Measurements from ENCODE around the gene MAP2K5.

DNA sequence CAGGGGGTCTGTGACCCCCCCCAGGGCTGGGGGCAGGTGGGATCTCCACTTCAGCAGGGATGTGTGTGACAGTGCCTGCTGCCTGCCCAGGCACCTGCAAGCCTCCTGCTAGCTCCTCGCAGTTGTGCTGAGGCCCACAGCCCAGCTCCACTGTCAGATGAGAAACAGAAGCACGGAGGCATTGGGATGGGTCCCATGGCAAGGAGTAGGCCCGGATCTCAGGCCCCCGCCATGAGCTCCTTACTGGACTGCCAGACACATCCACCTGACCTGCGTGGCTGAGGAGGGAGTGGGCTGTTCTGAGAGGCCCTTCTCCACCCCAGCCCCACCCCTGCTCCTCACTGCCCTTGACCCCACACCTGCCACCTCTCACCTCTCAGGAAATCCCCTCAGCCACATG is 264.6 kb downstream of the MAP2K5 start:
- TF ChIP-seq, protein P1, sequence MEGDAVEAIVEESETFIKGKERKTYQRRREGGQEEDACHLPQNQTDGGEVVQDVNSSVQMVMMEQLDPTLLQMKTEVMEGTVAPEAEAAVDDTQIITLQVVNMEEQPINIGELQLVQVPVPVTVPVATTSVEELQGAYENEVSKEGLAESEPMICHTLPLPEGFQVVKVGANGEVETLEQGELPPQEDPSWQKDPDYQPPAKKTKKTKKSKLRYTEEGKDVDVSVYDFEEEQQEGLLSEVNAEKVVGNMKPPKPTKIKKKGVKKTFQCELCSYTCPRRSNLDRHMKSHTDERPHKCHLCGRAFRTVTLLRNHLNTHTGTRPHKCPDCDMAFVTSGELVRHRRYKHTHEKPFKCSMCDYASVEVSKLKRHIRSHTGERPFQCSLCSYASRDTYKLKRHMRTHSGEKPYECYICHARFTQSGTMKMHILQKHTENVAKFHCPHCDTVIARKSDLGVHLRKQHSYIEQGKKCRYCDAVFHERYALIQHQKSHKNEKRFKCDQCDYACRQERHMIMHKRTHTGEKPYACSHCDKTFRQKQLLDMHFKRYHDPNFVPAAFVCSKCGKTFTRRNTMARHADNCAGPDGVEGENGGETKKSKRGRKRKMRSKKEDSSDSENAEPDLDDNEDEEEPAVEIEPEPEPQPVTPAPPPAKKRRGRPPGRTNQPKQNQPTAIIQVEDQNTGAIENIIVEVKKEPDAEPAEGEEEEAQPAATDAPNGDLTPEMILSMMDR (IDR thresholded peaks at IDR 0.05; ENCODE audit: poor library complexity, severe bottlenecking) = no peak
- no peak for TF ChIP-seq EP300 (conservative IDR thresholded peaks at IDR 0.05; ENCODE audit: poor library complexity, severe bottlenecking)
- no peak for TF ChIP-seq SMC3 (conservative IDR thresholded peaks at IDR 0.05; ENCODE audit: poor library complexity)
- TF ChIP-seq, protein P2, sequence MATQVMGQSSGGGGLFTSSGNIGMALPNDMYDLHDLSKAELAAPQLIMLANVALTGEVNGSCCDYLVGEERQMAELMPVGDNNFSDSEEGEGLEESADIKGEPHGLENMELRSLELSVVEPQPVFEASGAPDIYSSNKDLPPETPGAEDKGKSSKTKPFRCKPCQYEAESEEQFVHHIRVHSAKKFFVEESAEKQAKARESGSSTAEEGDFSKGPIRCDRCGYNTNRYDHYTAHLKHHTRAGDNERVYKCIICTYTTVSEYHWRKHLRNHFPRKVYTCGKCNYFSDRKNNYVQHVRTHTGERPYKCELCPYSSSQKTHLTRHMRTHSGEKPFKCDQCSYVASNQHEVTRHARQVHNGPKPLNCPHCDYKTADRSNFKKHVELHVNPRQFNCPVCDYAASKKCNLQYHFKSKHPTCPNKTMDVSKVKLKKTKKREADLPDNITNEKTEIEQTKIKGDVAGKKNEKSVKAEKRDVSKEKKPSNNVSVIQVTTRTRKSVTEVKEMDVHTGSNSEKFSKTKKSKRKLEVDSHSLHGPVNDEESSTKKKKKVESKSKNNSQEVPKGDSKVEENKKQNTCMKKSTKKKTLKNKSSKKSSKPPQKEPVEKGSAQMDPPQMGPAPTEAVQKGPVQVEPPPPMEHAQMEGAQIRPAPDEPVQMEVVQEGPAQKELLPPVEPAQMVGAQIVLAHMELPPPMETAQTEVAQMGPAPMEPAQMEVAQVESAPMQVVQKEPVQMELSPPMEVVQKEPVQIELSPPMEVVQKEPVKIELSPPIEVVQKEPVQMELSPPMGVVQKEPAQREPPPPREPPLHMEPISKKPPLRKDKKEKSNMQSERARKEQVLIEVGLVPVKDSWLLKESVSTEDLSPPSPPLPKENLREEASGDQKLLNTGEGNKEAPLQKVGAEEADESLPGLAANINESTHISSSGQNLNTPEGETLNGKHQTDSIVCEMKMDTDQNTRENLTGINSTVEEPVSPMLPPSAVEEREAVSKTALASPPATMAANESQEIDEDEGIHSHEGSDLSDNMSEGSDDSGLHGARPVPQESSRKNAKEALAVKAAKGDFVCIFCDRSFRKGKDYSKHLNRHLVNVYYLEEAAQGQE (IDR thresholded peaks at IDR 0.05; ENCODE audit: borderline replicate concordance) = no peak
- no peak for TF ChIP-seq POLR2AphosphoS5 (IDR thresholded peaks at IDR 0.05)
- TF ChIP-seq EZH2 (IDR thresholded peaks at IDR 0.05; ENCODE audit: borderline replicate concordance, insufficient read depth, low read length, poor library complexity, severe bottlenecking) = no peak
- no peak for TF ChIP-seq TAF1 (IDR thresholded peaks at IDR 0.05; ENCODE audit: low read depth)
- no peak for TF ChIP-seq RAD21 (conservative IDR thresholded peaks at IDR 0.05)
- TF ChIP-seq MXI1 (conservative IDR thresholded peaks at IDR 0.05; ENCODE audit: poor library complexity, severe bottlenecking) = no peak
